H1 (cell line): ENCODE results near the gene DYDC1. TPM values are rescaled to one million over a fixed set of nuclear protein-coding genes. Genes with fewer than 3 reads are reported as not detected.

Experiments
- ASH2L ChIP-seq: fragments of 200-600, 300-600 bp; sonication (generic); IDR thresholded peaks from one replicate; pipeline ENCODE4 v1.7.1; 2017; ENCODE audit warnings: low read length
- BCL11A ChIP-seq, 2 experiments: IDR thresholded peaks; one replicate each; pipeline ENCODE4 v1.6.1; 2011; ENCODE audit warnings: low read depth in 2 of 2, low read length in 2 of 2, mild to moderate bottlenecking in 2 of 2
- CHD1 ChIP-seq: IDR thresholded peaks from 2 replicates; pipeline ENCODE4 v1.6.1; 2012; ENCODE audit warnings: low read depth, low read length, improper control_type of control experiment
- CHD2 ChIP-seq: IDR thresholded peaks from 2 replicates; pipeline ENCODE4 v1.6.1; 2012; ENCODE audit warnings: low read length, improper control_type of control experiment
- EP300 ChIP-seq, 2 experiments: IDR thresholded peaks; 1 replicate in 1 of 2; 2 replicates in 1 of 2; pipeline ENCODE4 v1.6.1; 2011 to 2012; ENCODE audit warnings: low read depth in 2 of 2, low read length in 2 of 2, mild to moderate bottlenecking in 2 of 2, borderline replicate concordance in 1 of 2, inconsistent platforms in 1 of 2, moderate library complexity in 1 of 2
- GTF2F1 ChIP-seq: IDR thresholded peaks from 2 replicates; pipeline ENCODE4 v1.6.1; 2012; ENCODE audit warnings: low read depth, low read length, improper control_type of control experiment, borderline replicate concordance
- HDAC2 ChIP-seq, 2 experiments: fragments of 300-600 bp in 1 of 2; sonication (generic) in 1 of 2; IDR thresholded peaks; 2 replicates each; pipeline ENCODE4 v1.6.1; 2011 to 2012; ENCODE audit warnings: low read depth in 2 of 2, low read length in 2 of 2, mild to moderate bottlenecking in 2 of 2, moderate library complexity in 2 of 2, borderline replicate concordance in 1 of 2, inconsistent platforms in 1 of 2
- HDAC6 ChIP-seq: IDR thresholded peaks from one replicate; pipeline ENCODE4 v1.7.1; 2012; ENCODE audit warnings: low read depth, mild to moderate bottlenecking, inconsistent platforms, low read length, moderate library complexity
- KDM1A ChIP-seq: fragments of 200-600, 300-600 bp; sonication (generic); IDR thresholded peaks from 2 replicates; pipeline ENCODE4 v1.7.1; 2016; ENCODE audit warnings: mild to moderate bottlenecking, low read length, borderline replicate concordance
- KDM4A ChIP-seq: IDR thresholded peaks from one replicate; pipeline ENCODE4 v1.7.1; 2012; ENCODE audit warnings: low read depth, mild to moderate bottlenecking, moderate library complexity, low read length, inconsistent platforms; ENCODE audit not compliant: severe bottlenecking
- PHF8 ChIP-seq: fragments of 200-600 bp; sonication (generic); conservative IDR thresholded peaks from 2 replicates; pipeline ENCODE4 v1.7.1; 2012; ENCODE audit warnings: low read depth, mild to moderate bottlenecking, inconsistent platforms, low read length, moderate library complexity
- POLR2AphosphoS5 ChIP-seq: IDR thresholded peaks from 2 replicates; pipeline ENCODE4 v1.6.1; 2011; ENCODE audit warnings: low read depth, low read length
- RXRA ChIP-seq: IDR thresholded peaks from 2 replicates; pipeline ENCODE4 v1.6.1; 2011; ENCODE audit warnings: low read depth, mild to moderate bottlenecking, low read length, moderate library complexity; ENCODE audit not compliant: insufficient read depth
- SAP30 ChIP-seq: fragments of 300-600 bp; sonication (generic); IDR thresholded peaks from 2 replicates; pipeline ENCODE4 v1.7.1; 2012; ENCODE audit warnings: low read length, moderate library complexity, mild to moderate bottlenecking, inconsistent platforms; ENCODE audit not compliant: insufficient read depth, insufficient replicate concordance
- SIRT6 ChIP-seq: IDR thresholded peaks from one replicate; pipeline ENCODE4 v1.7.1; 2012; ENCODE audit warnings: low read length, inconsistent platforms
- SIX5 ChIP-seq: IDR thresholded peaks from 2 replicates; pipeline ENCODE4 v1.6.1; 2011; ENCODE audit warnings: mild to moderate bottlenecking, low read depth, low read length
- SP1 ChIP-seq: IDR thresholded peaks from 2 replicates; pipeline ENCODE4 v1.6.1; 2011; ENCODE audit warnings: low read depth, low read length
- SRF ChIP-seq: IDR thresholded peaks from 2 replicates; pipeline ENCODE4 v1.6.1; 2011; ENCODE audit warnings: mild to moderate bottlenecking, low read depth, low read length, moderate library complexity
- TAF1 ChIP-seq: IDR thresholded peaks from 2 replicates; pipeline ENCODE4 v1.6.1; 2011; ENCODE audit warnings: mild to moderate bottlenecking, low read depth, low read length
- TAF7 ChIP-seq: optimal IDR thresholded peaks from 2 replicates; pipeline ENCODE3; 2011; ENCODE audit warnings: low read depth, mild to moderate bottlenecking, inconsistent platforms, low read length, moderate library complexity, borderline replicate concordance
- TEAD4 ChIP-seq: IDR thresholded peaks from 2 replicates; pipeline ENCODE4 v1.6.1; 2012; ENCODE audit warnings: low read depth, low read length, inconsistent platforms, mixed read lengths
- YY1 ChIP-seq: IDR thresholded peaks from 2 replicates; pipeline ENCODE4 v1.6.1; 2011; ENCODE audit warnings: low read depth, mild to moderate bottlenecking, low read length
- polyA plus RNA-seq, 7 experiments: library from polyadenylated mRNA; depleted of rRNA in 3 of 7; stranded (reverse) in 5 of 7; unstranded in 2 of 7; fragments of >200 nt in 5 of 7; fragments of 200-250 nt in 2 of 7; gene quantifications; 1 replicate in 5 of 7; 2 replicates in 1 of 7; 4 replicates in 1 of 7; pipeline versions ENCODE4 v1.2.1 to v1.2.3, GENCODE V29; 2011 to 2013; ENCODE audit warnings: missing spikeins in 2 of 7, mixed read lengths in 2 of 7
- total RNA-seq: library from RNA; stranded (reverse); fragmentation: NEBNext Ultra II Directional; extraction: Animal tissue kit (Norgen Biotek cat#: 25700); gene quantifications from 2 replicates; pipeline ENCODE4 v1.2.1, GENCODE V29; 2021
- TF ChIP-seq, protein P1 (sequence below): IDR thresholded peaks from 2 replicates; pipeline ENCODE4 v1.6.1; 2011; ENCODE audit warnings: low read depth, mild to moderate bottlenecking, low read length; ENCODE audit not compliant: insufficient read depth

Gene DYDC1
- total and polyA plus RNA-seq, 2 of the 8 experiments (the other 6 are each of a cell fraction or from before 2014, with no cell fraction given) = not detected

GRCh38 chr10:80356989-80357850 lies 665 bp upstream of the DYDC1 start (continued):
- TF ChIP-seq RXRA (no peak), KDM1A (no peak), SIRT6 (no peak), BCL11A (IDR thresholded peaks at IDR 0.05; ENCODE audit: low read depth in 2 of 2, low read length in 2 of 2) (no peak), SIX5 (no peak), HDAC6 (no peak), CHD1 (no peak), GTF2F1 (no peak), EP300 (IDR thresholded peaks at IDR 0.05; ENCODE audit: borderline replicate concordance in 1 of 2, low read depth in 2 of 2, low read length in 2 of 2) (no peak), TAF1 (peak; percentile 27; the same call in 1 of the 2 replicates), POLR2AphosphoS5 (peak; percentile 68), SRF (no peak), KDM4A (peak; percentile 32), ASH2L (peak; percentile 72), SAP30 (no peak), TEAD4 (no peak), TAF7 (peak; percentile 91), PHF8 (peak; percentile 53; the same call in 1 of the 2 replicates), CHD2 (no peak), SP1 (no peak), YY1 (no peak), HDAC2 (IDR thresholded peaks at IDR 0.05; ENCODE audit: borderline replicate concordance in 1 of 2, low read depth in 2 of 2, low read length in 2 of 2) (0 out of 4 replicates have a peak, but pooled peaks of 1 of the 2 experiments have one; percentile 7)
- TF ChIP-seq, protein P1, sequence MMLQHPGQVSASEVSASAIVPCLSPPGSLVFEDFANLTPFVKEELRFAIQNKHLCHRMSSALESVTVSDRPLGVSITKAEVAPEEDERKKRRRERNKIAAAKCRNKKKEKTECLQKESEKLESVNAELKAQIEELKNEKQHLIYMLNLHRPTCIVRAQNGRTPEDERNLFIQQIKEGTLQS = no peak
